GM21447 (cell line): Measurements from ENCODE around the gene IGF1R.

Experiments
- ATAC-seq: cut with Tn5 transposase; IDR thresholded peaks from one replicate; pipeline ENCODE4 v1.9.1; 2021; ENCODE audit not compliant: unreplicated experiment

IGF1R gene

GRCh38 chr15:98817745-98818144 is 169.4 kb downstream of the IGF1R start:
- ATAC-seq = no peak

DNA sequence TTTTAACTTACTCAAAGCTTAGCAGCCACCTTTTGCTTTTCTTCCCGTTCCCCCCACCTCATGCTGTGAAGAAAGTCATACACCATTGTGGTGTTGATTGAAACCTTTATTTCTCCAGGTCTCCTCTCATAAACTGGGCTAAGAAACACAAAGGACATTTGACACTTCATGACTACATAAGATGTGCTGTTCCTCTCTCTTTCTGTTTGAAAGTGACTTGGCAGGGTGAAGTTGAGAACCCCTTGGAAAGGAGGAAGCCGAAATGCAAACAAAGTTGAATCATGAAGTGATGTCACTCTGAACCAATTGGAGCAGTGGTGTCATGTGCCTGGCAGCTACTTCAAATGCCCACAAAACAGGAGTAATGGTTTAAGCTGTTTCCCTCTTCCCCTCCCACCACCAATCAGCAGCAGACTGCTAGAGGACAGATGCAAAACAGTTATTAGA is 174.7 kb downstream of the IGF1R start:
- no peak for ATAC-seq

GRCh38 chr15:98823616-98824015 is 175.3 kb downstream of the IGF1R start:
- ATAC-seq = no peak

GRCh38 chr15:98824595-98824994 is 176.3 kb downstream of the IGF1R start:
- no peak for ATAC-seq

DNA sequence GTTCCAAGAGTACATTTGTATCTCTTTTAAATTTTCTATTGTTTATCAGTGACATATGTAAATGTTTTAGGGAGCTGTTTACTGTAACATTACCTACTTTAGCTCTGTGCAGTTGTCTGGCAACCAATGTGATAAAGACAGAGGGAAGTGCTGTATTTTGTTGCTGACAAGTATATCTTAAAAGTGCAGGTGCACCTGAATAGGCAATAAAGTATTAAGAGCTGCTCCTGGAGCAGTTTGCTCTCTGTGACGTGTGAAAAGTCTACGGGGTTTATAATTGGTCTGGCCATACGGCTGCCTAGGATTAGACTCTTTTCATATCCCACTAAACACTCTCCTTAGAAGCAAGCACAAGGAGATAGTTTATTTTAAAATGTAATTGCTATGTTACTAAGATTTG is 178.3 kb downstream of the IGF1R start:
- no peak for ATAC-seq

DNA sequence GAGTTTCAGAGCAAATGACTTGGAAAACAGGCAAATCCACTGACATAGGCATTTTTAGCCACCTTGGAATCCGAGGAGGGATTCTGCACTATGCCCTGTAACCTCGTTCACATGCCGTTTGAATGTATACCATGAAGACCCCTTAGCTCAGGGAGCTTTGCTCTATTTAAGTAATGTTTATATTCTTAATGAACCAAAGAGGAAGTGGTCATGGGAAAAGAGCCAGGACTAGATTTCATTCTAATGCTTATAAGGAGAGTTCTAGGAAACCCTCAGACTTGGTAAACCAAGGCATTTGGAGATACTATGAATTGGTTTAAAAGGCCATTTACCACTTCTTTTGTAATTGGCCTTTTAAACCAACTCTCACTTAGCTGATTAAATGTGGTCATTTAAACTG is 178.9 kb downstream of the IGF1R start:
- ATAC-seq = no peak

DNA sequence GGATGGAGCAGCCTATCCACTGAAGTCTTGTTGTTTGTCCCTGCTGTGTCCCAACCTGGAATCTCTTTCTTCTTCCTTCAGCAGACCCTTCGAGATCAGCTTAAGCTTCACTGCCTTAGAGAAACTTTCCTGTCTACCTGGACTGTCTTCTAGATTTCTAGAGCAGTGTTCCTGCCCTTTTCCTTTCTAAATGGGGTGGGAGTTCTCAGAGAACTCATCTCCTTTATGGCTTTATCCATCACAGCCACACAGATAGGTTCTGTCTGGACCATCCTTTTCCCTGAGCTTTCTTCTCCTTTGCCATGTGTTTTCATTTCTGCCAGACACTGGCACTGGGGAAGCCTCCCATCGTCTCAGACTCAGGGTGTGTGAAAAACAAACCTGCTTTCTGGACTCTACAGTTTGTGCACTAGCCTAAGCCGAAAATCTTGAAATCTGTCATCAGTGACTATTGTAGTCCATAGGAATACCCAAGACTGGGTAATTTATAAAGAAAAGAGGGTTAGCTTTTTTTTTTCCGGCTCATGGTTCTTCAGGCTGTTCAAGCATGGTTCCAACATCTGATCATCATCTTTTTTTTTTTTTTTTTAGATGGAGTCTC is 181.8 kb downstream of the IGF1R start:
- ATAC-seq = no peak

DNA sequence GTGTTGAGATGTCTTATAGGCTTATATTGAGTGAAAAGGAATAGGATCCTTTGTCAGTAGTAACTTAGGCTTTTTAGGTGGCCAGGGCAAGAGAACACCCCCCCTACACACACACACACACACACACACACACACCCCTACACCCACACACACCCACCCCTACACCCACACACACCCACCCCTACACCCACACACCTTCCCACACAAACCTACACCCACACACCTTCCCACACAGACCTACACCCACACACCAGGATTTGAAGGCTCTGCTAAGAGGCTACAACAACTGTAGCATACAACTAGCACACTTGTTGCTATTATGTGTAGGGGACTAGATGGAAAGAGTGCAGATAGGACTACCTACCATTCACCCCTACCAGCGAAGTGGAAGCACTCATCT is 186.6 kb downstream of the IGF1R start:
- ATAC-seq = no peak

GRCh38 chr15:98835876-98836275 is 187.5 kb downstream of the IGF1R start:
- no peak for ATAC-seq

GRCh38 chr15:98838387-98839259 is 190.3 kb downstream of the IGF1R start:
- no peak for ATAC-seq

- no peak for ATAC-seq
Measured at GRCh38 chr15:98840053-98840452, 191.7 kb downstream of the IGF1R start.

DNA sequence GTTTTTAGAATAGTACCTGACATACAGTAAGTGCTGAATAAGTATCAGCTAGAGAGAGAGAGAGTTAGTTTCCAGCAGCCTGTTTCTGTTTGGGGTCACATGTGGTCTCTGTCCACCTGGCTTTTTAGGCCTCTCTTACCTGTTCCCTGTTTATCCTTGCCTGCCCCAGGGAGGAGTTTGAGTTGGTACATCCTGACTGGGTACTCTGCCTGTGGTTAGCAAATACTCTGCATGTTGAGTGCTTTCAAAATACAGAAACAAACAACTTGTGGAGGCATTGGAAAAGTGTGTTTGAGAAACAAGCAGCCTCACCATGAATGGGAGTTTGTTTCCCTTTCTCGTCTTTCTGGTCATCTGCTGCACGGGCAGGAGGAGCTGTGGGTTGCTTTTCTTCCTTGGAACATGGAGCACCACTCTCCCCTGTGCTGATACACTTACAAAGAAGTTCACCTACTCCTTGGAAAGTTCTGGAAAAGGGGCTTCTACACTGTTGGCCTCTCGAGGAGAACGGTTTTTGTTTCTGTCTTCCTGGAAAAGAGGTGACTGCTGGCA is 193.2 kb downstream of the IGF1R start:
- no peak for ATAC-seq

GRCh38 chr15:98842192-98842972 is 194.0 kb downstream of the IGF1R start:
- no peak for ATAC-seq

DNA sequence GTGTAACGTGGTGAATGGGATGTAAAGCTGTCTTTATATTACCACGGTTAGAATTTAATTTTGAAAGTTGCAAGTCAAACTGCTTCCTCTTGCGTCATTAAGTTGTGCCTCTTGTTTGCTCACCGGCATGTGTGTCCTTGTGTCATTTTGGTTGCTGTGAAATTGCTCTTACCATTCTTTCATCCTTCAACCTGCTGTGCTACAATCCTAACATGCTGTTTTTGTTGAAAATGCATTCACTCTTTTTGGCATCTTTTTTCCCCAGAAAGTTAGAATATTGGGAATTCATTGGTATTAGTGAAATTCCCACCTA is 194.6 kb downstream of the IGF1R start:
- no peak for ATAC-seq

GRCh38 chr15:98843844-98844243 is 195.5 kb downstream of the IGF1R start:
- ATAC-seq = no peak

DNA sequence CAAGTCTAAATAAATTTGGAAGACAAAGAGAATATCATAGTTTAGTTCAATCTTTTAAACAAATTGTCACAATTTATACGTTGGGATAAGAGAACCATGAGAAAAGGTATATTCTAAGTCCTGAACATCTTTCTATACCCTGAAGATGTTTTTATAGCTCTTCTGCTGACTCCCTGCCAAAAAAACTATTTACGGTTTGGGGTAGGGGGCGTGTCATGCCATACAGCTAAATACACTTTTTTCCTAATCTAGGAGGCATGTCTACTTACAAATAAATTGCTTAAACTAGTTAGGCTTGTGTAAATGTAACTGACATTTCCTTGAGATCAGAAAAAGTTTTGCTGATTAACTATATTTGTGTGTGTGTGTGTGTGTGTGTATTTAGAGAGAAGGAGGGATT is 195.9 kb downstream of the IGF1R start:
- no peak for ATAC-seq

GRCh38 chr15:98845138-98845884 is 197.0 kb downstream of the IGF1R start:
- ATAC-seq = no peak

- ATAC-seq = peak; percentile 43
Measured at GRCh38 chr15:98850961-98851572, 202.7 kb downstream of the IGF1R start.

DNA sequence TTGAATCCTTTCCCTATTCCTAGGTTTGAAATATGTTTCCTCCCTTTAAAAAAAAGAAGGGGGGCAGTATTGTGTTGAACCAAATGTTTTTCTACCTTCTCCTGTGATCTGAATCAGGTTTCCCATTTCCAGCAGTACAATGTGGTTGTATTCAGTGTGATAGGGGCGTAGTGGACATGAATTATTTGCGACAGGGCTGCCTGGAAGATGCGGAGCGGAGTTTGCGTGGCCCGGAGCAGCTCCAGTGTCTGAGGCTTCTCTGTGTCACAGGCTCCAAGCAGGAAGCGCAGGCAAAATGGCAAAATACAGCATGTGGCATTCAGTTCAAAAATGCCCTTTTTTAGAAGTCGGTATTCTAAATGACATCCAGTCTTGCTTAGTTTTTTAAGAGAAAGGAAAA is 204.8 kb downstream of the IGF1R start:
- ATAC-seq = no peak

DNA sequence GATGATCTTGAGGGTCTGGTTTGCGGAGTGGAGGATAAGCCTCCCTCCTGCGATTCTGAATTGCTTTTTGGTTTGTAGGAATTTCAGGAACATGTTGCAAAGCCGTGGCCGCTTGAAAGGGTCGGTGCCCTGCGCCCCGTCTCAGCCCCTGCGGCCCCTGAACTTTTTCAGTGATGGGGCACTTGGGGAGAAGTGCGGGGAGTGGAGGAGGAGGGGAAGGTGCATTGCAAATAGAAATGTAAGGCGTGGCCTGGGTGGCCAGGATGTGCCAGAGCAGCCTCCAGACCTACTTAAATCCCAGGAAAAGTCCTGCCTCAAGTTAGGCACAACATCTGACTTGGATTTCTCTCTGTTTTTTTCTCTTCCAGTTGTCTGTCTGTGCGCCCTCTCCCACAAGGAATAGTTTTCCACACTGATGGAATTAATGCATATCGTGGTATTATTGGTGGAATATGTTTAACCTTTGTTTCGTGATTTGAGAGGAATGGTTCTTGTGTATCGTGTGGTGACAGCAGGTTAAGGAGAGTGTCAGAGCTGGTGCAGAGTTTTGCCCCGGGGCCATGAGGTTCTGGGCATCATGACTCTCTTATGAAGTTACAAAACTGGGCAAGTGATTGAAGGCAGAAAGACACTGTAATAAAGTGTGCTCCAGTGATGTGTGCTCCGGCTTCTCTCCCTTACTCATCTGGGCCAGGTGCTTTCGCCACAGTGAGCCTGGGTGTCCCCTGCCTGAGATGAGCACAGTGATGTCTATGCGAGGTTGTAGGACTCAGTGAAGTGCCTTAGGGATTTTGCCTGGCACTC is 205.5 kb downstream of the IGF1R start:
- no peak for ATAC-seq
